ENCODE results near the gene TMEM17. TPM values are rescaled to one million over a fixed set of nuclear protein-coding genes. Genes with fewer than 3 reads are reported as not detected.

TMEM17 gene
- total RNA-seq, 2 donors from 2014 or later, result 0.90 to 1.2 TPM

DNA sequence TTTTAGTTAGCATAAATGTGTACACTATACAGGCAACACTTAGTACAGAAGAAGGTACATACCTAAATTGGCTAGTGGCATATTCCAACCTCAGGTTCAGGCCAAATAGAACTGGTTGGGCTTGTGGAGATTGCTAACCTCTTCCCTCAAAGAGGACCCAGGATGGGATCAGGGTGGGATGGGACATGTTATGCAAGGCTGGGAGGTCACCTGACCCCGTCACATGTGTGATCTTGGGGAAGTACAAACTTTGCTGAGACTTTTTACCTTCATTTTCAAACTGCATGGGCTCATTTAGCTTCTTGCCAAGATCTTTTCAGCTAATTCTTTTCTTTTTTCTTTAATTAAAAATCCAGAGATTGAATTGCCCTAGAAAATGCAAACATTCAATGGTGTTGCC, 36.9 kb downstream of the TMEM17 start:
- H3K27ac ChIP-seq, result no peak overlapping the region
- TF ChIP-seq, protein P1, sequence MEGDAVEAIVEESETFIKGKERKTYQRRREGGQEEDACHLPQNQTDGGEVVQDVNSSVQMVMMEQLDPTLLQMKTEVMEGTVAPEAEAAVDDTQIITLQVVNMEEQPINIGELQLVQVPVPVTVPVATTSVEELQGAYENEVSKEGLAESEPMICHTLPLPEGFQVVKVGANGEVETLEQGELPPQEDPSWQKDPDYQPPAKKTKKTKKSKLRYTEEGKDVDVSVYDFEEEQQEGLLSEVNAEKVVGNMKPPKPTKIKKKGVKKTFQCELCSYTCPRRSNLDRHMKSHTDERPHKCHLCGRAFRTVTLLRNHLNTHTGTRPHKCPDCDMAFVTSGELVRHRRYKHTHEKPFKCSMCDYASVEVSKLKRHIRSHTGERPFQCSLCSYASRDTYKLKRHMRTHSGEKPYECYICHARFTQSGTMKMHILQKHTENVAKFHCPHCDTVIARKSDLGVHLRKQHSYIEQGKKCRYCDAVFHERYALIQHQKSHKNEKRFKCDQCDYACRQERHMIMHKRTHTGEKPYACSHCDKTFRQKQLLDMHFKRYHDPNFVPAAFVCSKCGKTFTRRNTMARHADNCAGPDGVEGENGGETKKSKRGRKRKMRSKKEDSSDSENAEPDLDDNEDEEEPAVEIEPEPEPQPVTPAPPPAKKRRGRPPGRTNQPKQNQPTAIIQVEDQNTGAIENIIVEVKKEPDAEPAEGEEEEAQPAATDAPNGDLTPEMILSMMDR (IDR thresholded peaks at IDR 0.05), result no peak
- no peaks in the 10 kb centered on the region for H3K36me3 ChIP-seq
- no peak overlapping the region for H3K4me3 ChIP-seq
- H3K4me1 ChIP-seq, result peaks cover 0 to 22% of the 10 kb centered on the region in 2 donors
- no peaks in the 10 kb centered on the region for H3K27me3 ChIP-seq
- peak; percentile 54 for DNase-seq (ENCODE audit: low spot score)
- H3K9me3 ChIP-seq, result no peaks in the 10 kb centered on the region

DNA sequence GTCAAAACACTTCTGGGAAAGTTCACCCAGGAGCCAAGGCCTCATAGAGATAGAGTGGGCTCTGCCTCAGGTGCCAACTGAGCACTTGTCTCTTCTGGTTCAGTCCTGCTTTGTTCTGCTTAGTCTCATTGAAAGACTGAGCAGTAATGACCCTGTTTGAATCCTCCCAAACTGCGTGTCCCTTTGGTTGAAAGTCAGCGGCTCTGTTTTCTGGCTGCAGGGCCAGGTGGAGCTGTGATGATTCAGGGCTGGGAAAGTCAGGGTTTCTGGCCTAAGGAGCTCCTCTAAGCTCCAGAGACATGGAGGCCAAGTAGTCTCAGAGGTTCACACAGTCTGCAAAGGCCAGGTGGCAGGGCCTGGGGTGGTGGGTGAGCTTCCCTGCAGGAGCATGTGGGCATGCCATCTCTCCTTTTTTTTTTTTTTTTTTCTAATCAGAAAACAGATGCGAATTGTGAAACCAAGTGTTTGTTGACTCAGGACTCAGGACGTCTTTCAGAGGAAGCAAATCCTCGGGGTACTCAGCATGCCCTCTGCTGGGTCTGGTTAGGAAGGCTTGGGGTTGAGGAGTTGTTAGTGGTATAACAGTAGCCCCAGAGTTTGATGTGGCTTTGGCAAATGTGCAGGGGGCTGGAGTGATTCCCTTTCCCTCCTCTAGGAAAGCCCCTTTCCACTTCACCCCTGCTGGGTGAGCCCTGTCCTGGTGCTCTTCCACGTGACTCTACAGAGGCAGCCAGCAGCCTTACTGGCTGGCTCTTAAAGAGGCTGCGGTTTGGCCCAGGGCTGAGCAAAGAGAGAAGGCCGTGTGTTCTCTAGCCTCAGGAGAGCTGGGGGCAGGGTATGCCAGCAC, 38.3 kb downstream of the TMEM17 start:
- Histone ChIP-seq H3K9me3 (no peaks in the 10 kb centered on the region), H3K4me3 (no peak overlapping the region), H3K27me3 (no peaks in the 10 kb centered on the region), H3K4me1 (peaks cover 0 to 9% of the 10 kb centered on the region in 2 donors), H3K36me3 (no peaks in the 10 kb centered on the region), H3K27ac (peak overlapping the region in 1 of 2 donors; percentile 69)
- TF ChIP-seq, protein P1 (IDR thresholded peaks at IDR 0.05), result no peak
- no peak for DNase-seq (ENCODE audit: low spot score)

DNA sequence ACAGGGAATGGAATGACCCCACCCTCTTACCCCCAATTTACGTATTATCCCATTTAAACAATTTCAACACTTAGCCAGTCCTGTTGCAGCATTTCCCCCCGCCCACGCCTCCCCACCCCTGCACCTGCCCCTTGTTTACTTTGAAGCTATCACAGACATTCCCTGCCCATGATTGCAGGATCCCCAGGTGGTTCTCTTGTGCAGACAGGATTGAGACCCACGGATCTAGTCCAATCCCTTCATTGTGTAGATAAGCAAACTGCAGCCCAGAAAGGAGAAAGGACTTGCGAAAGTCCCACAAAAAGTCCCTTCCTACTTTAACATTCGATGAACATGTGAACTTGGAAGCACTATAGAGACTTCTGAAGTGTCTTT, 38.9 kb downstream of the TMEM17 start:
- H3K4me1 ChIP-seq, result peaks cover 0 to 9% of the 10 kb centered on the region in 2 donors
- DNase-seq (ENCODE audit: low spot score), result no peak
- no peak overlapping the region for H3K4me3 ChIP-seq

DNA sequence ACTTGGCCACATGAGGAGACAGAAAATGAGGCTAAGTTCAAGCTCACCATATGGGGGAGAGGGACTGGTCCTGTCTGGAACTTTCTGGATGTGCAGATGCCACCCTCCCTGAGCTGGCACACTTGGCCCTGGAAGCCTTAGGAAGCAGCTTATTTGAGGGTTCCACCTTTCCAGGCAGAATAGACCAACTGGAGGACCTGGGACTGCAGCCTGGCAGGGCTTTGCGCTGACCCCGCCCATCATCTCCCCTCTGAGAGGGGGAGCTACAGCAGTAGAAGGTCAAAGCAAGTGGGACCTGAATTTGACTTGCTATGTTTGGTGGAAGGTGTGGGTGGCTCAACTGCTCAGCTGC, 39.5 kb downstream of the TMEM17 start:
- Histone ChIP-seq H3K36me3 (no peaks in the 10 kb centered on the region), H3K27ac (peak overlapping the region in 1 of 2 donors; percentile 69), H3K27me3 (no peaks in the 10 kb centered on the region), H3K9me3 (no peaks in the 10 kb centered on the region), H3K4me1 (peaks cover 0 to 9% of the 10 kb centered on the region in 2 donors), H3K4me3 (no peak overlapping the region)
- no peak for DNase-seq (ENCODE audit: low spot score)
- TF ChIP-seq, protein P1 (IDR thresholded peaks at IDR 0.05), result no peak

More for the DNA sequence above, 38.9 kb downstream of the TMEM17 start:
- H3K9me3 ChIP-seq, result no peaks in the 10 kb centered on the region
- TF ChIP-seq, protein P1 (IDR thresholded peaks at IDR 0.05), result no peak
- H3K27ac ChIP-seq, result peak overlapping the region in 1 of 2 donors; percentile 69
- no peaks in the 10 kb centered on the region for H3K36me3 ChIP-seq
- H3K27me3 ChIP-seq, result no peaks in the 10 kb centered on the region

DNA sequence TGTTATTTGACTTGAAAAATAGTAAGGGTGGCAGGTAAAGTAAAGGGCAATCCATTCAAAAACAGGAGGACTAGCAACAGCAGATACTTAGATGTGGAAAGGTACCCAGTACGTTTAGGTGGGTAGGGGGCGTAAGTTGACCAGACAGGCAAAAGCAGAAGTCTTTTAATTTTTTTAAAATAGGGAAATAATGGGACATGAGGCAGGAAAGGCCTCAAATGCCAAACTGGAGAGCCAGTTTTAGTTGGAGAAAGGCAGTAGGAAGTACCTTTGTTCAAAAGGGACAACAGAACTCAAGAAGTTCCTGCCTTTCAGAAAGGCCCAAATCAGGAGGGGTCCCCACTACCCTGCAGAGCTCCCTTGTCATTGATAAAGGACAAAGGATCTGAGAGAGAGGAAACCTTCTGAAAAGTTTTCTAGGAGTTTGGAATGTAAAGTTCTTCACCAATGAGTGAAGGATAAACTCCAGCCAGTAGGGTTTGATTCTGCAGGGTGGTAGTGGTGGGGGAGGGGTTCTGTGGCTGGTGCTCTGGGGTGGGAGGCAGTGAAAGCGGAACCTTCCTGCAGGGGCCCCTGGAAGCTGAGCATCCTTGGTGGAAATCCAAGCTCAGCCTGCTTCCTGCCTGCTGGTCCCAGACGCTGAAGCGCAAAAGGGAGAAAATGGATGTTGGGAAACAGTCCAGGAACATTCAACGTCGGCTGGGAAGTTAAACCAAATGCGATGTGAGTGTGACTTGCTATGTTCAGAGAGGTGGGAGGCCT, 40.1 kb downstream of the TMEM17 start:
- no peaks in the 10 kb centered on the region for H3K27me3 ChIP-seq
- no peak overlapping the region for H3K4me3 ChIP-seq
- H3K4me1 ChIP-seq, result peaks cover 0 to 9% of the 10 kb centered on the region in 2 donors
- H3K27ac ChIP-seq, result no peak overlapping the region
- H3K9me3 ChIP-seq, result no peaks in the 10 kb centered on the region
- TF ChIP-seq, protein P1 (IDR thresholded peaks at IDR 0.05), result no peak
- DNase-seq (ENCODE audit: low spot score), result no peak
- H3K36me3 ChIP-seq, result no peaks in the 10 kb centered on the region

Data from right atrium auricular region (tissue), 2 donors.